HCT116 (cell line): ENCODE measurements around the gene PCNT. TPM values are rescaled to one million over a fixed set of nuclear protein-coding genes. Genes with fewer than 3 reads are reported as not detected.

Experiments used
- ATAC-seq: fragments of 200-7000 bp; cut with Tn5 transposase; 2 replicates; pipeline ENCODE4 v1.9.1; 2020; ENCODE audit warnings: mild to moderate bottlenecking, moderate library complexity
- BruUV-seq: library from RNA; stranded (reverse); fragments of 400-500 nt; replicated peaks from 2 replicates; lab custom pipeline; 2021; lab: Mats Ljungman, UMichigan
- CTCF ChIA-PET: fragments of 300-600 bp; sonication (Branson Sonifier 250); formaldehyde crosslinking; loops from one replicate; lab custom pipeline; 2021; ENCODE audit warnings: antibody characterized with exemption; lab: Charles Lee
- POLR2A ChIA-PET: fragments of 300-600, 350-600 bp; sonication (Branson Sonifier 250); formaldehyde crosslinking; loops from one replicate; lab custom pipeline; 2021; ENCODE audit warnings: antibody characterized with exemption; lab: Charles Lee
- RAD21 ChIA-PET, 2 experiments: fragments of 300-600 bp; sonication (Branson Sonifier 250); formaldehyde crosslinking; loops; one replicate each; lab custom pipeline; 2023; ENCODE audit warnings: low total read pairs in 2 of 2; ENCODE audit not compliant: uncharacterized antibody in 2 of 2, unreplicated experiment in 2 of 2, low non-redundant PET in 1 of 2; lab: Charles Lee
- DNase-seq: peaks from one replicate; pipeline ENCODE4 v3.0.0-alpha.2; 2010; ENCODE audit warnings: low read depth, low spot score
- H2AFZ ChIP-seq: fragments of 200-600 bp; shearing (Covaris generic), sonication (generic); 2 replicates; pipeline ENCODE4 v1.6.1; 2017; ENCODE audit warnings: low read depth, mixed run types, mixed read lengths, antibody characterized with exemption, low read length; ENCODE audit not compliant: poor library complexity, severe bottlenecking
- H3K27ac ChIP-seq: 2 replicates; pipeline ENCODE4 v1.5.1; 2012; ENCODE audit warnings: low read depth, low read length
- H3K27me3 ChIP-seq: fragments of 200-600 bp; sonication (generic); 2 replicates; pipeline ENCODE4 v1.6.1; 2016; ENCODE audit warnings: mixed run types, low read length, mixed read lengths; ENCODE audit not compliant: insufficient read depth
- H3K36me3 ChIP-seq, 2 experiments: fragments of 200-500 bp in 1 of 2; fragments of 200-600 bp in 1 of 2; sonication (Bioruptor generic) in 1 of 2; sonication (generic) in 1 of 2; 2 replicates each; pipeline versions ENCODE4 v1.5.1 to v1.6.1; 2014 to 2016; ENCODE audit warnings: low read length in 2 of 2, inconsistent platforms in 1 of 2, mixed read lengths in 1 of 2, mixed run types in 1 of 2; ENCODE audit not compliant: insufficient read depth in 2 of 2, control insufficient read depth in 1 of 2
- H3K4me1 ChIP-seq, 2 experiments: fragments of 200-600 bp in 1 of 2; sonication (generic) in 1 of 2; 2 replicates each; pipeline versions ENCODE4 v1.5.1 to v1.6.1; 2012 to 2017; ENCODE audit warnings: low read length in 2 of 2, inconsistent platforms in 1 of 2, mild to moderate bottlenecking in 1 of 2, mixed read lengths in 1 of 2, mixed run types in 1 of 2, moderate library complexity in 1 of 2; ENCODE audit not compliant: insufficient read depth in 2 of 2, control insufficient read depth in 1 of 2
- H3K4me2 ChIP-seq: fragments of 200-600 bp; sonication (generic); 2 replicates; pipeline ENCODE4 v1.6.1; 2017; ENCODE audit warnings: mixed run types, low read length, mixed read lengths
- H3K4me3 ChIP-seq, 2 experiments: fragments of 200-600 bp in 1 of 2; sonication (generic) in 1 of 2; replicated peaks in 1 of 2; 2 replicates each; pipeline ENCODE4 v1.5.1; 2011 to 2016; ENCODE audit warnings: low read length in 2 of 2, control low read depth in 1 of 2, low read depth in 1 of 2, mild to moderate bottlenecking in 1 of 2, mixed read lengths in 1 of 2, mixed run types in 1 of 2
- H3K79me2 ChIP-seq: fragments of 200-600 bp; sonication (generic); 2 replicates; pipeline ENCODE4 v1.6.1; 2017; ENCODE audit warnings: mild to moderate bottlenecking, mixed run types, low read length, moderate library complexity, mixed read lengths; ENCODE audit not compliant: insufficient read depth
- H3K9ac ChIP-seq: fragments of 200-600 bp; sonication (generic); 2 replicates; pipeline ENCODE4 v1.6.1; 2016; ENCODE audit warnings: low read length, mixed read lengths
- H3K9me2 ChIP-seq: fragments of 200-600 bp; sonication (generic), shearing (Covaris generic); 2 replicates; pipeline ENCODE4 v1.6.1; 2017; ENCODE audit warnings: mixed run types, mild to moderate bottlenecking, moderate library complexity; ENCODE audit not compliant: insufficient read depth
- H3K9me3 ChIP-seq, 2 experiments: fragments of 200-500 bp in 1 of 2; fragments of 200-600 bp in 1 of 2; sonication (Bioruptor generic) in 1 of 2; sonication (generic) in 1 of 2; 2 replicates each; pipeline ENCODE4 v1.6.1; 2014 to 2017; ENCODE audit warnings: low read length in 2 of 2, mixed read lengths in 2 of 2, inconsistent platforms in 1 of 2, low read depth in 1 of 2, mild to moderate bottlenecking in 1 of 2, mixed run types in 1 of 2, moderate library complexity in 1 of 2; ENCODE audit not compliant: control insufficient read depth in 1 of 2, insufficient read depth in 1 of 2
- H4K20me1 ChIP-seq: fragments of 200-600 bp; sonication (generic), shearing (Covaris generic); 2 replicates; pipeline ENCODE4 v1.6.1; 2017; ENCODE audit warnings: mixed run types, mild to moderate bottlenecking, moderate library complexity; ENCODE audit not compliant: insufficient read depth
- CEBPB ChIP-seq: IDR thresholded peaks from 2 replicates; pipeline ENCODE4 v1.6.1; 2012; ENCODE audit warnings: low read depth
- EGR1 ChIP-seq: IDR thresholded peaks from 2 replicates; pipeline ENCODE4 v1.6.1; 2012; ENCODE audit warnings: low read depth
- ELF1 ChIP-seq: IDR thresholded peaks from 2 replicates; pipeline ENCODE4 v1.6.1; 2012; ENCODE audit warnings: low read depth, borderline replicate concordance
- POLR2A ChIP-seq: IDR thresholded peaks from 2 replicates; pipeline ENCODE4 v1.7.0; 2011; ENCODE audit warnings: borderline replicate concordance; ENCODE audit not compliant: insufficient read depth, insufficient read length; ENCODE audit errors: extremely low read depth
- RAD21 ChIP-seq: IDR thresholded peaks from 2 replicates; pipeline ENCODE4 v1.6.1; 2012; ENCODE audit warnings: low read depth, mild to moderate bottlenecking
- SIN3A ChIP-seq: IDR thresholded peaks from 2 replicates; pipeline ENCODE4 v1.6.1; 2012; ENCODE audit warnings: low read depth
- SRF ChIP-seq: IDR thresholded peaks from 2 replicates; pipeline ENCODE4 v1.6.1; 2012; ENCODE audit warnings: low read depth
- TCF7L2 ChIP-seq: IDR thresholded peaks from 2 replicates; pipeline ENCODE4 v1.7.0; 2011; ENCODE audit warnings: borderline replicate concordance, inconsistent platforms; ENCODE audit not compliant: insufficient read depth, insufficient read length; ENCODE audit errors: extremely low read depth
- YY1 ChIP-seq: IDR thresholded peaks from 2 replicates; pipeline ENCODE4 v1.6.1; 2011; ENCODE audit warnings: low read length, low read depth, moderate library complexity, mild to moderate bottlenecking; ENCODE audit not compliant: insufficient replicate concordance; ENCODE audit errors: extremely low read depth
- ZFX ChIP-seq: fragments of 450-650 bp; IDR thresholded peaks from 2 replicates; pipeline ENCODE4 v1.6.1; 2017
- ZNF274 ChIP-seq: fragments of 200-500 bp; sonication (Bioruptor generic); IDR thresholded peaks from 2 replicates; pipeline ENCODE4 v1.6.1; 2014; ENCODE audit warnings: mild to moderate bottlenecking, low read depth, low read length, inconsistent platforms
- intact Hi-C: fragments of 100-400 bp; cut with micrococcal nuclease; formaldehyde crosslinking; loops from 2 replicates; pipeline ENCODE4 v1.10.0; 2022
- total RNA-seq: library from RNA; stranded (reverse); gene quantifications from one replicate; pipeline ENCODE4 v1.2.1, GENCODE V29; 2021; ENCODE audit not compliant: unreplicated experiment
- TF ChIP-seq, protein P1 (sequence below): IDR thresholded peaks from 2 replicates; pipeline ENCODE4 v1.6.1; 2011; ENCODE audit warnings: mild to moderate bottlenecking, low read length, moderate library complexity; ENCODE audit not compliant: insufficient replicate concordance; ENCODE audit errors: extremely low read depth
- TF ChIP-seq, protein P2 (sequence below): IDR thresholded peaks from 2 replicates; pipeline ENCODE4 v1.6.1; 2012
- TF ChIP-seq, protein P3 (sequence below), 3 experiments: fragments of 200-600 bp in 1 of 3; sonication (generic) in 1 of 3; IDR thresholded peaks in 2 of 3; conservative IDR thresholded peaks in 1 of 3; 2 replicates each; pipeline ENCODE4 v1.5.1; 2012 to 2017; ENCODE audit warnings: low read depth in 2 of 3, low read length in 2 of 3, antibody characterized with exemption in 1 of 3, borderline replicate concordance in 1 of 3, control low read depth in 1 of 3, mild to moderate bottlenecking in 1 of 3, mixed read lengths in 1 of 3, mixed run types in 1 of 3, moderate library complexity in 1 of 3; ENCODE audit not compliant: insufficient read depth in 1 of 3
- TF ChIP-seq, protein P4 (sequence below): IDR thresholded peaks from 2 replicates; pipeline ENCODE4 v1.6.1; 2012

Gene PCNT
- total RNA-seq, 1 experiment from 2014 or later = 43.6 TPM

DNA sequence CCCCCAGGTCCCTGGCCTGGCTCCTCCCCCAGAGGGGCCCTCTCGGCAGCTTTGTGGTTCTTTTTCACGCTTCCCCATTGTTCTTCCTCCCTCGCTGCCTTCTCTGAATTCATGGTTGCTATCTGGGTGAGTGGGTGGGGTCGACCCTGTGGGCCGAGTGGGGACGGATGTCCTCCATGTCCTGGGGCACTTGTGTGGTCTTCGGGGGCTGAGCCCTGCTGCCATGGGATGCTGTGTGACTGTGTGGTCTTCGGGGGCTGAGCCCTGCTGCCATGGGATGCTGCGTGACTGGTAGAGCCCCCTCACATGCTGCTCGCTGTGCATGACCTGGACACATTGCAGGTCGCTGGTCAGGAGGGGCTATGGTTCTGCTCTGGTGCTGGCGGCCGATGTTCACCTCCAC, 113.1 kb downstream of the PCNT start:
- Histone ChIP-seq H3K27me3 (no peaks in the 10 kb centered on the region), H3K79me2 (no peaks in the 10 kb centered on the region), H3K9me2 (no peaks in the 10 kb centered on the region), H3K4me2 (no peak overlapping the region), H2AFZ (no peak overlapping the region), H3K4me3 (no peak overlapping the region), H3K27ac (no peak overlapping the region), H3K9ac (no peak overlapping the region), H3K9me3 (no peaks in the 10 kb centered on the region), H3K4me1 (no peaks in the 10 kb centered on the region), H3K36me3 (peaks cover 19 to 32% of the 10 kb centered on the region in 2 experiments; a peak in 3 of 4 replicates), H4K20me1 (no peaks in the 10 kb centered on the region)
- BruUV-seq = no TSS peak
- ATAC-seq = no peak
- DNase-seq = no peak
- RAD21 ChIA-PET = no interaction called here
- POLR2A ChIA-PET = no interaction called here
- intact Hi-C loops = no loop called here
- no peak for TF ChIP-seq CEBPB
- TF ChIP-seq, protein P1, sequence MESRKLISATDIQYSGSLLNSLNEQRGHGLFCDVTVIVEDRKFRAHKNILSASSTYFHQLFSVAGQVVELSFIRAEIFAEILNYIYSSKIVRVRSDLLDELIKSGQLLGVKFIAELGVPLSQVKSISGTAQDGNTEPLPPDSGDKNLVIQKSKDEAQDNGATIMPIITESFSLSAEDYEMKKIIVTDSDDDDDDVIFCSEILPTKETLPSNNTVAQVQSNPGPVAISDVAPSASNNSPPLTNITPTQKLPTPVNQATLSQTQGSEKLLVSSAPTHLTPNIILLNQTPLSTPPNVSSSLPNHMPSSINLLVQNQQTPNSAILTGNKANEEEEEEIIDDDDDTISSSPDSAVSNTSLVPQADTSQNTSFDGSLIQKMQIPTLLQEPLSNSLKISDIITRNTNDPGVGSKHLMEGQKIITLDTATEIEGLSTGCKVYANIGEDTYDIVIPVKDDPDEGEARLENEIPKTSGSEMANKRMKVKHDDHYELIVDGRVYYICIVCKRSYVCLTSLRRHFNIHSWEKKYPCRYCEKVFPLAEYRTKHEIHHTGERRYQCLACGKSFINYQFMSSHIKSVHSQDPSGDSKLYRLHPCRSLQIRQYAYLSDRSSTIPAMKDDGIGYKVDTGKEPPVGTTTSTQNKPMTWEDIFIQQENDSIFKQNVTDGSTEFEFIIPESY = no peak
- CTCF ChIA-PET = no interaction called here

DNA sequence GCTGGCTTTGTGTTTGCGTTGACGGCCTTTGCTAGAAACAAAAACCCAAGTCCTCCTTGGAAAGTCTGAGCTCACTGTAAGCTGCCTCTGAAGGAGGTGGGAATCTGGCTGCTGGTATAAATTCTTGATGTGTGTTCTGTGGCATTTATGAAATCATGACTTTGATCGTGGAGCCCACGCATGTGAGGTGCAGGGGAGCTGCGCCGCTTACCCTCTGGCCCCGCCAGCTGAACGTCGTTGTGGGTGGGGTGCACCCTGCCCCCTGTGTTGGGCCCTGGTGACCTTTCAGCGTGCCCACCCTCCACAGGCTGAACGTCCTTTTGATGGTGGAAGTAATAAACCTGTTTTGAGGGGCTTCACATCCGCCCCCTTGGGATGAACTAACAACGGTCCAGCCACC, 113.6 kb downstream of the PCNT start:
- Histone ChIP-seq H3K79me2 (no peaks in the 10 kb centered on the region), H4K20me1 (no peaks in the 10 kb centered on the region), H3K9ac (no peak overlapping the region), H3K9me2 (no peaks in the 10 kb centered on the region), H3K36me3 (peaks cover 18 to 34% of the 10 kb centered on the region in 2 experiments), H3K4me3 (no peak overlapping the region), H3K9me3 (no peaks in the 10 kb centered on the region), H2AFZ (no peak overlapping the region), H3K4me1 (no peaks in the 10 kb centered on the region), H3K4me2 (no peak overlapping the region), H3K27me3 (no peaks in the 10 kb centered on the region), H3K27ac (no peak overlapping the region)
- no peak for DNase-seq
- intact Hi-C loops = no loop called here
- TF ChIP-seq POLR2A (no peak), SRF (no peak), SIN3A (no peak), TCF7L2 (no peak), YY1 (no peak), ZFX (no peak), EGR1 (no peak), ELF1 (no peak), ZNF274 (no peak), RAD21 (no peak)
- TF ChIP-seq, protein P2, sequence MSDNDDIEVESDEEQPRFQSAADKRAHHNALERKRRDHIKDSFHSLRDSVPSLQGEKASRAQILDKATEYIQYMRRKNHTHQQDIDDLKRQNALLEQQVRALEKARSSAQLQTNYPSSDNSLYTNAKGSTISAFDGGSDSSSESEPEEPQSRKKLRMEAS = no peak
- TF ChIP-seq, protein P3, sequence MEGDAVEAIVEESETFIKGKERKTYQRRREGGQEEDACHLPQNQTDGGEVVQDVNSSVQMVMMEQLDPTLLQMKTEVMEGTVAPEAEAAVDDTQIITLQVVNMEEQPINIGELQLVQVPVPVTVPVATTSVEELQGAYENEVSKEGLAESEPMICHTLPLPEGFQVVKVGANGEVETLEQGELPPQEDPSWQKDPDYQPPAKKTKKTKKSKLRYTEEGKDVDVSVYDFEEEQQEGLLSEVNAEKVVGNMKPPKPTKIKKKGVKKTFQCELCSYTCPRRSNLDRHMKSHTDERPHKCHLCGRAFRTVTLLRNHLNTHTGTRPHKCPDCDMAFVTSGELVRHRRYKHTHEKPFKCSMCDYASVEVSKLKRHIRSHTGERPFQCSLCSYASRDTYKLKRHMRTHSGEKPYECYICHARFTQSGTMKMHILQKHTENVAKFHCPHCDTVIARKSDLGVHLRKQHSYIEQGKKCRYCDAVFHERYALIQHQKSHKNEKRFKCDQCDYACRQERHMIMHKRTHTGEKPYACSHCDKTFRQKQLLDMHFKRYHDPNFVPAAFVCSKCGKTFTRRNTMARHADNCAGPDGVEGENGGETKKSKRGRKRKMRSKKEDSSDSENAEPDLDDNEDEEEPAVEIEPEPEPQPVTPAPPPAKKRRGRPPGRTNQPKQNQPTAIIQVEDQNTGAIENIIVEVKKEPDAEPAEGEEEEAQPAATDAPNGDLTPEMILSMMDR (IDR thresholded peaks at IDR 0.05 in 2 of 3, conservative IDR thresholded peaks at IDR 0.05 in 1 of 3; ENCODE audit: borderline replicate concordance in 1 of 3, insufficient read depth in 1 of 3, low read depth in 2 of 3, low read length in 2 of 3) = no peak
- TF ChIP-seq, protein P4, sequence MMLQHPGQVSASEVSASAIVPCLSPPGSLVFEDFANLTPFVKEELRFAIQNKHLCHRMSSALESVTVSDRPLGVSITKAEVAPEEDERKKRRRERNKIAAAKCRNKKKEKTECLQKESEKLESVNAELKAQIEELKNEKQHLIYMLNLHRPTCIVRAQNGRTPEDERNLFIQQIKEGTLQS = no peak
- ChIA-PET CTCF (no interaction called here), RAD21 (no interaction called here), POLR2A (no interaction called here)
- no TSS peak for BruUV-seq
- ATAC-seq = no peak
